ENCODE results near the gene GNAQ.

DNA sequence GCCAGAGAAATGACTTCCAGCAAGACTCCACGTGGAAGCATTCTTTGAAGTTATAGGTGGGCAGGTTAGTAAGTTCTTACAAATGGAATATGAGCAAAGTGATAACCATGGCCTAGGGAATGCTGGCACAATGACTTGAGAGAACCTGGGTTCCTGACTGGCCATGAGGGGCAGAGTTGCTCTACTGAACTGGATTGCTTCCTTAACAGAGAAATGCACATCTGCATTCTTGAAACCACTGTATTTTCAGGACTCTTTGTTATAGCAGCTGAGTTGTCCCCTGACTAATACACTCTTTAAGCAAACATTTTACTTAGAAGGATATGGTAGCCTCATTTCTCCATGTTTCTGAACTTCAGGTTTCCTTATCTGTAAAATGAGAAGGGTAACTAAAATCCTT lies 275.2 kb downstream of the GNAQ start:
- TF ChIP-seq, protein P1, sequence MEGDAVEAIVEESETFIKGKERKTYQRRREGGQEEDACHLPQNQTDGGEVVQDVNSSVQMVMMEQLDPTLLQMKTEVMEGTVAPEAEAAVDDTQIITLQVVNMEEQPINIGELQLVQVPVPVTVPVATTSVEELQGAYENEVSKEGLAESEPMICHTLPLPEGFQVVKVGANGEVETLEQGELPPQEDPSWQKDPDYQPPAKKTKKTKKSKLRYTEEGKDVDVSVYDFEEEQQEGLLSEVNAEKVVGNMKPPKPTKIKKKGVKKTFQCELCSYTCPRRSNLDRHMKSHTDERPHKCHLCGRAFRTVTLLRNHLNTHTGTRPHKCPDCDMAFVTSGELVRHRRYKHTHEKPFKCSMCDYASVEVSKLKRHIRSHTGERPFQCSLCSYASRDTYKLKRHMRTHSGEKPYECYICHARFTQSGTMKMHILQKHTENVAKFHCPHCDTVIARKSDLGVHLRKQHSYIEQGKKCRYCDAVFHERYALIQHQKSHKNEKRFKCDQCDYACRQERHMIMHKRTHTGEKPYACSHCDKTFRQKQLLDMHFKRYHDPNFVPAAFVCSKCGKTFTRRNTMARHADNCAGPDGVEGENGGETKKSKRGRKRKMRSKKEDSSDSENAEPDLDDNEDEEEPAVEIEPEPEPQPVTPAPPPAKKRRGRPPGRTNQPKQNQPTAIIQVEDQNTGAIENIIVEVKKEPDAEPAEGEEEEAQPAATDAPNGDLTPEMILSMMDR (IDR thresholded peaks at IDR 0.05) = peak; percentile 55
- TF ChIP-seq ZFX (IDR thresholded peaks at IDR 0.05; ENCODE audit: borderline replicate concordance) = no peak

Data from 22Rv1 (cell line).